ENCODE data around the gene RAP1GAP. TPM values are rescaled to one million over a fixed set of nuclear protein-coding genes. Genes with fewer than 3 reads are reported as not detected.

RAP1GAP gene
- polyA plus RNA-seq (2013, experiment 1 of 2): 5.0 TPM
- polyA plus RNA-seq (2013, experiment 2 of 2): 5.7 TPM

DNA sequence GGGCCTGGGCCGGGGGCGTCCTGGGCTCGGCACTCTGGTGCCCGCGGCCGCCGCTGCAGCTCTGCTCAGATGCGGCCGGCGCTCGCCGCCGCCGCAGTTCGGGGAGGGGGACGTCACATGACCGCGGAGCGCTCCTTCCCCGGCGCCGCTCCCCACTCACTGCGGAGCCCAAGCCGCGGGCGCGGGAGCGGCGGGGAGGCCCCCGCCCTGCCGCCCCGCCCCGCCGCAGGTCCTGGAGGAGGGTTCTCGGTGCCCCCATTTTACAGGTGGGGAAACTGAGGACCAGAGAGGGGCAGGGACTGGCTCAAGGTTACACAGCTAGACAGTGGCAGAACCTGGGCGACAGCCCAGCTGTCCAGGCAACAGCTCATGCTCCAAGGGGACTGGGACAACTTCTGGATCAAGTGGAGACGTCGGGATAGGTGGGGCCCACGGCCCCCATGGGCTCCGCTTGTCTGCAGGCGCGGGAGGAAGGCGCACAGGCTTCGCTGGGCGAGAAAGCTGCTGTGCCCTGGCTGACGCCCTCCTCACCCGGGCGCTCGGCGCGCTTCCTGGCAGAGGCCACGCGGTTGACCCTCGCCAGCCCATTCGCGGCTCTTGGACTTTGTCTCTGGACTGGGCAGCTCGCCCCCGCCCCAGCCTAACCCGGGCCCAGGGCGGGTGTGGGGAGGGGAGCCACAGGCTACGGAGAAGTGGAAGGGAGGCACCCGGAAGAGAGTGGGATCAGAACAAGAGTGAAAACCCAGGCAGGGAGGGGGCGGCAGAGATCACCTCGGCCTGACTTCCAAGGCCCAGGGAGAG lies at the start of gene RAP1GAP:
TSS of gene RAP1GAP (minus strand) at position 100 of the 801 bp plus-strand sequence. CDS start 49,325 bp downstream, outside the sequence.
- WGBS: 1% methylated on average over 64 of the region's 64 CpGs
- H3K27me3 ChIP-seq (ENCODE audit: insufficient read depth, low read length): peaks cover 25% of the 10 kb centered on the region
- H3K36me3 ChIP-seq (ENCODE audit: insufficient read depth, low read length): no peaks in the 10 kb centered on the region
- H3K9ac ChIP-seq (ENCODE audit: low read depth, low read length): peak within 1 kb of the TSS; percentile 34
- H3K4me3 ChIP-seq (ENCODE audit: low read length): peak within 1 kb of the TSS; percentile 65
- H3K4me1 ChIP-seq (ENCODE audit: insufficient read depth, low read length): peaks cover 9% of the 10 kb centered on the region; the same call in 1 of the 2 replicates
- H3K27ac ChIP-seq (ENCODE audit: low read depth, low read length): no peak within 1 kb of the TSS
- H3K9me3 ChIP-seq (ENCODE audit: insufficient read depth, low read depth, low read length): no peaks in the 10 kb centered on the region

DNA sequence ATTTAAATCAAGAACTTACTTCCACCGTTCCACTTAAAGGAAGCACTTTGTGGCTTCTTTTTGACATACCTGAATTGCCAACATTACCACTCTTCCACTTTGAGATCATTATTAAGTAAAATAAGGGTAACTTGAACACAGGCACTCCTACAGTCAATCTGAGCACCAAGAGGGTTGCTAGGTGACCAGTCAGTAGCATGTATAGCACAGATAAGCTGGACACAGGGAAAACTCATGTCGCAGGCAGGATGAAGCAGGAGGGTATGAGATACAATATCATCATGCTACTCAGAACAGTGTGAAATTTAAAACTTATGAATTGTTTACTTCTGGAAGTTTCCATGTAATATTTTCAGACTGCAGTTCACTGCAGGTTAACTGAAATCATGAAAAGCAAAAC lies 47.0 kb upstream of the RAP1GAP start:
- no peak overlapping the region for H3K4me3 ChIP-seq (ENCODE audit: low read length)
- H3K27me3 ChIP-seq (ENCODE audit: insufficient read depth, low read length): no peaks in the 10 kb centered on the region
- no peak overlapping the region for H3K27ac ChIP-seq (ENCODE audit: low read depth, low read length)
- peaks cover 92% of the 10 kb centered on the region for H3K36me3 ChIP-seq (ENCODE audit: insufficient read depth, low read length)
- H3K4me1 ChIP-seq (ENCODE audit: insufficient read depth, low read length): no peaks in the 10 kb centered on the region
- no peak overlapping the region for H3K9ac ChIP-seq (ENCODE audit: low read depth, low read length)
- no peaks in the 10 kb centered on the region for H3K9me3 ChIP-seq (ENCODE audit: insufficient read depth, low read depth, low read length)
- WGBS: 94% methylated on average over 2 of the region's 2 CpGs

DNA sequence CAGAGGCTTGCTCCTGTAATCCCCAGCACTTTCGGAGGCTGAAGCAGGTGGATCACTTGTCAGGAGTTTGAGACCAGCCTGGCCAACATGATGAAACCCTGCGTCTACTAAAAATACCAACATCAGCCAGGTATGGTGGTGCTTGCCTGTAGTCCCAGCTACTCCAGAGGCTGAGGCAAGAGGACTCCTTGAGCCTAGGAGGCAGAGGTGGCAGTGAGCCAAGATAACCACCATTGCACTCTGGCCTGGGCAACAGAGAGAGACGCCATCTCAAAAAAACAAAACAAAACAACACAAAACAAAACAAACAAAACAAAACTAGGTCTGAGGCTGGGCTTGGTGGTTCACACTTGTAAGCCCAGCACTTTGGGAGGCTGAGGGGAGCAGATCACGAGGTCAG lies 38.7 kb upstream of the RAP1GAP start:
- H3K9me3 ChIP-seq (ENCODE audit: insufficient read depth, low read depth, low read length): no peaks in the 10 kb centered on the region
- H3K9ac ChIP-seq (ENCODE audit: low read depth, low read length): no peak overlapping the region
- WGBS: 97% methylated on average over 4 of the region's 4 CpGs
- no peak overlapping the region for H3K27ac ChIP-seq (ENCODE audit: low read depth, low read length)
- peaks cover 29% of the 10 kb centered on the region for H3K4me1 ChIP-seq (ENCODE audit: insufficient read depth, low read length)
- no peak overlapping the region for H3K4me3 ChIP-seq (ENCODE audit: low read length)
- peaks cover 51% of the 10 kb centered on the region for H3K36me3 ChIP-seq (ENCODE audit: insufficient read depth, low read length)
- H3K27me3 ChIP-seq (ENCODE audit: insufficient read depth, low read length): no peaks in the 10 kb centered on the region

DNA sequence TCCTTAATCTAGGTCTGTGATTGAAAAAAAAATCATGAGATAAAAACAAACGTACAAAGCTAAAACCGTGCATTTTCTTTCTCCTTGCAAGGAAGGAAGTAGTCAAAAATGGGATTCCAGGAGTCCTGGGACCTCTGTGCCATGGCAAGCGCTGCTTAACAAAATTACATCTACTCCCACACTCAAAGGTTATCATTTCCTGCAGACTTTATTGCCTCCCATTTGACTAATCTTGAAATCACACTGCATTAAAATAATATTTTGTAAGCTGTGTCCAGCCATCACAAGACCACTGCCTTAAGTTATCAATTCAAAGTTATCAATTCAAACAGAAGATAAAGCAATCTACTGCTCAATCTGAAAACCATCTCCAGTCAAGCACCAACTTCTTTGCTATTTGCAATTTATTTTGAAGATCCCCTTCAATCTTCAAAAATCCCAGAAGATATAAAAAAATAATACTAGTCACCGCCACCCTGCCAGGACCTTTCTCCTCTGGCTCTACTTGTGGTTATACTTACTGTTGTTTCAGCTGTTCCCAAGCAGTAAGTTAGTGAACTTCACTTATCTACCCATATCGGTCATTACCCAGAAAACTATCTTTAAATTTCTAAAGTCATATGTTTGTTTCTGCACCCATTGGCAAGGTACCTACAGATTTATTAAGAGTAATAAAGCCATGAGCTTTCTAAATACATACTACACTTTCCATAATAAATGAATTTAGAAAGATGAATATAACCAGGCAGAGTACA lies 38.1 kb upstream of the RAP1GAP start:
- H3K36me3 ChIP-seq (ENCODE audit: insufficient read depth, low read length): peaks cover 52% of the 10 kb centered on the region

DNA sequence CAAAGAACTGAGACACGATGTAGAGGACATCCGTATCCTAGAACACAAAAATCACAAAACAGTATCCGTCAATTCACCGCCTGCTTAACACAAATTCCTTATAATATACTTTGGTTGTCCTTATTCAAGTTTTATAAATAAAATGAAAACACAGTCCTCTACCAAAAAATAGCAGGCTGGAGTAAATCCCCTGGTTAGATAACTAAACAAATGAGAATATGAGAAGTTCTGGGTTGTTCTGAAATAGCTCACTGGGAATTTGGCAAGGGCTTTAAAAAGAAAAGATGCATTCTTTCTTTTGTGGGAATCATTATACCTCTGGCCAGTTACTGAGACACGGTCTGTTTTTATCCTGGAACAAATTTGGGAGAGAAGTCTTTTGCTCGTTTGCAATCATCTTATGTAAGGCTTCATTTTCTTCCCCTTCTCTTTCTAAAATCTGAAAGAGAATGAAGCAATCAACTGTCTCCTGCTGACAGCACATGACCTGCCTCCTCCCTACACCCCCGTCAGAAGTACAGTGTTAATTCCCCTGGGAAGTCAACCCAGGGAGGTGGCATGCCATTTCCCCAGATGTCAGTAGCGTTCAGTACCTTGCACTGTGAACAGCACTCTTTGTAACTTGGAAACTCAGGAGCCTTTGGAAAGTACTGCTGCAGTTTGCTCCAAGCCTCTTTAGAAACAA lies 37.1 kb upstream of the RAP1GAP start:
- 54% methylated on average over 7 of the region's 8 CpGs for WGBS
- H3K27me3 ChIP-seq (ENCODE audit: insufficient read depth, low read length): no peaks in the 10 kb centered on the region
- H3K27ac ChIP-seq (ENCODE audit: low read depth, low read length): peak overlapping the region; percentile 42; the same call in 1 of the 2 replicates
- H3K4me1 ChIP-seq (ENCODE audit: insufficient read depth, low read length): peaks cover 29% of the 10 kb centered on the region
- H3K9ac ChIP-seq (ENCODE audit: low read depth, low read length): no peak overlapping the region
- peaks cover 52% of the 10 kb centered on the region for H3K36me3 ChIP-seq (ENCODE audit: insufficient read depth, low read length)
- no peak overlapping the region for H3K4me3 ChIP-seq (ENCODE audit: low read length)
- no peaks in the 10 kb centered on the region for H3K9me3 ChIP-seq (ENCODE audit: insufficient read depth, low read depth, low read length)

More for the DNA sequence above, 38.1 kb upstream of the RAP1GAP start:
- Histone ChIP-seq H3K27ac (ENCODE audit: low read depth, low read length) (no peak overlapping the region), H3K9ac (ENCODE audit: low read depth, low read length) (no peak overlapping the region), H3K4me3 (ENCODE audit: low read length) (no peak overlapping the region), H3K4me1 (ENCODE audit: insufficient read depth, low read length) (peaks cover 29% of the 10 kb centered on the region), H3K27me3 (ENCODE audit: insufficient read depth, low read length) (no peaks in the 10 kb centered on the region), H3K9me3 (ENCODE audit: insufficient read depth, low read depth, low read length) (no peaks in the 10 kb centered on the region)
- WGBS: 90% methylated on average over 5 of the region's 5 CpGs

DNA sequence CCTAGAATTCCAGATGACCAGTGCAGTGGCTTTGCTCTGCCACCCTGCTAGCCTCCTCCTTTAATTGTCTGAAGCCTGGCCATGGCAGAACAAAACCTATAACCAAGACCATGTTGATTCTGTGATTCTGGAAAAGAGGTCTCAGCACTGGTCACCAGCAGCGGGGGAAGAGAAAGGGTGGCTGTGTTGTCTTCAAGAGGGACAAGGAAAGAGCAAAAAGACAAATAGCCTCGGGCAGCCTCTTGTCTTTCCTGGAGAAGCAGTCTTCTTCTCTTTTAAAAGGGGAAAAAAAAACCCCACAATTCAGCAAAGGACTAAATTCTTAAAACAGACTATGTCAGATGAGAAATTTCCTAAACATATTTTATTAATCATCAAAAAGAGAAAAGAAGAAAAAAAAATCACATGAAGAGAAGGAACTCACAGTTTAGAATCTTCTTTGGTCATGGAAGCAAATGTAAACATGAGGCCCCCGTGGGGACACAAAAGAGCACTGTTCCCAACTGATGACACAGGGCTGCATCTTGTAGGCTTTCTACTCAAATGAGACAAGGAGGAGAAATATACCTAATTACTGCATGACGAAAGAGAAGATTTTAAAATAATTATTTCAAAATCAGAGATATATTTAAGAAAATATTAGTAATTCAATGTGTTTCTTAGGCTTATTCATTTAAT lies 36.3 kb upstream of the RAP1GAP start:
- Histone ChIP-seq H3K36me3 (ENCODE audit: insufficient read depth, low read length) (peaks cover 55% of the 10 kb centered on the region), H3K4me3 (ENCODE audit: low read length) (no peak overlapping the region), H3K9me3 (ENCODE audit: insufficient read depth, low read depth, low read length) (no peaks in the 10 kb centered on the region), H3K4me1 (ENCODE audit: insufficient read depth, low read length) (peaks cover 29% of the 10 kb centered on the region), H3K9ac (ENCODE audit: low read depth, low read length) (no peak overlapping the region), H3K27me3 (ENCODE audit: insufficient read depth, low read length) (no peaks in the 10 kb centered on the region), H3K27ac (ENCODE audit: low read depth, low read length) (peak overlapping the region; percentile 53; the same call in 1 of the 2 replicates)
- WGBS: 43% methylated on average over 3 of the region's 4 CpGs

DNA sequence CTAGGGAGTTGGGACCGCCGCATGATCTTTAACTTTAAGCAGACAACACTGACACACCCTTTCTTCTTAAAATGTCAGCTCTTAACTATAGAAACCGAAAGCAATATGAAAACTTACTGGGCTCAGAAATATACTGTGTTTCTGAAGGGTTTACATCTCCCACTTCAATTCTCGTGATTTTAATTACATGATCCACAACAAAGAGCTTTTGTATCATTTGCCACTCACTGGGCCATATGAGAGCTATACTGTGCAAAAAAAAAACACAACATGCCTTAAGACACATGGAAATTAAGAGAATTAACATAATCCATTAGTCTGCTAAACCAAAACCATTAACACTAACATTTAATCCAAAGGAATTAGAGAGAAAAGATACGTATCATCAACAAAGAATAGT lies 35.0 kb upstream of the RAP1GAP start:
- Histone ChIP-seq H3K4me1 (ENCODE audit: insufficient read depth, low read length) (peaks cover 29% of the 10 kb centered on the region), H3K27ac (ENCODE audit: low read depth, low read length) (no peak overlapping the region), H3K9me3 (ENCODE audit: insufficient read depth, low read depth, low read length) (no peaks in the 10 kb centered on the region), H3K36me3 (ENCODE audit: insufficient read depth, low read length) (peaks cover 56% of the 10 kb centered on the region), H3K4me3 (ENCODE audit: low read length) (no peak overlapping the region), H3K9ac (ENCODE audit: low read depth, low read length) (no peak overlapping the region), H3K27me3 (ENCODE audit: insufficient read depth, low read length) (no peaks in the 10 kb centered on the region)
- WGBS: 96% methylated on average over 5 of the region's 5 CpGs

DNA sequence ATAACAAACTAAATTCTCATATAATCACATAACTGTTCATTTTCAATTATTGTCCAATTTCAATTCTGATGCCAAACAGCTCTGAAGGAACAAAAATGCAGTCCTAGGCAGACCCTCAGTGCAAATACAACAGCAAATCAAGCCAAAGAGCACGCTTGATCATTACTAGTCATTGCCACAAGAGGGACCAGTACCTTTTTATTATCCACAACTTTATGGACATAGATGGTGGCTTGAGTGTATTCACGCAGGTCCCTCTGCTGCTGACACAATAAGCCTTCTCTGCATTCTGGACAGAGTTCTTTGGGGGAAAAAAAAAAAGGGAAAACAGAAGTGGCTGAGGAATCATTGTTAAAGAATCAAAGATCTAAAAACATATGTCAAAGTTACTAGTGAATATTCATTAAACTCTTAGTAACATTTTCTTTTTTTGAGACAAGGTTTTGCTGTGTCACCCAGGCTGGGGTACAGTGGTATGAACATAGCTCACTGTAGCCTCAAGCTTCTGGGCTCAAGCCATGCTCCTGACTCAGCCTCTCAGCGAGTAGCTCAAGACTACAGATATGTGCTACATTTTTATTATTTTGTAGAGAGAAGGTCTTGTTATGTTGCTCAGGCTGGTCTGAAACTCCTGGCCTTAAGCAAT lies 34.3 kb upstream of the RAP1GAP start:
- Histone ChIP-seq H3K9me3 (ENCODE audit: insufficient read depth, low read depth, low read length) (no peaks in the 10 kb centered on the region), H3K27ac (ENCODE audit: low read depth, low read length) (no peak overlapping the region), H3K27me3 (ENCODE audit: insufficient read depth, low read length) (no peaks in the 10 kb centered on the region), H3K36me3 (ENCODE audit: insufficient read depth, low read length) (peaks cover 62% of the 10 kb centered on the region), H3K9ac (ENCODE audit: low read depth, low read length) (no peak overlapping the region), H3K4me3 (ENCODE audit: low read length) (no peak overlapping the region), H3K4me1 (ENCODE audit: insufficient read depth, low read length) (peaks cover 29% of the 10 kb centered on the region)
- 97% methylated on average over 3 of the region's 3 CpGs for WGBS

DNA sequence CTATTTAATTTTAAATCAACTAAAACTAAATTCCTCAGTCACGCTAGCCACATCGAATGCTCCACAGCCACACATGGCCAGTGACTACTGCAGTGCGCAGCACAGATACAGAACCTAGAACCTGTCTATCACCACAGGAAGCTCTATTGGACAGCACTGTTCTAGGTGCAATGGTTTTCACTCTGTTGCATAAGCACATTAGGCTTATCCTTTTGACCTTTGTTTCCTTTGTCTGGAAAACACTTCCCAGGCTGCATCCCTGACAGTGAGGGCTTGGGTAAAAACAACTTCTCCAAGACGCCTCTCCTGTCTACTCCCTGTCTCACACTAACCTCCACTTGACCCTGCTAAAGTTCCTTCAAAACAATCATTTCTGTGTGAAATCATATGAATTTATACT lies 33.6 kb upstream of the RAP1GAP start:
- Histone ChIP-seq H3K4me1 (ENCODE audit: insufficient read depth, low read length) (peaks cover 29% of the 10 kb centered on the region), H3K27me3 (ENCODE audit: insufficient read depth, low read length) (no peaks in the 10 kb centered on the region), H3K36me3 (ENCODE audit: insufficient read depth, low read length) (peaks cover 68% of the 10 kb centered on the region), H3K27ac (ENCODE audit: low read depth, low read length) (no peak overlapping the region), H3K9ac (ENCODE audit: low read depth, low read length) (no peak overlapping the region), H3K9me3 (ENCODE audit: insufficient read depth, low read depth, low read length) (no peaks in the 10 kb centered on the region), H3K4me3 (ENCODE audit: low read length) (no peak overlapping the region)
- 96% methylated on average over 4 of the region's 4 CpGs for WGBS

DNA sequence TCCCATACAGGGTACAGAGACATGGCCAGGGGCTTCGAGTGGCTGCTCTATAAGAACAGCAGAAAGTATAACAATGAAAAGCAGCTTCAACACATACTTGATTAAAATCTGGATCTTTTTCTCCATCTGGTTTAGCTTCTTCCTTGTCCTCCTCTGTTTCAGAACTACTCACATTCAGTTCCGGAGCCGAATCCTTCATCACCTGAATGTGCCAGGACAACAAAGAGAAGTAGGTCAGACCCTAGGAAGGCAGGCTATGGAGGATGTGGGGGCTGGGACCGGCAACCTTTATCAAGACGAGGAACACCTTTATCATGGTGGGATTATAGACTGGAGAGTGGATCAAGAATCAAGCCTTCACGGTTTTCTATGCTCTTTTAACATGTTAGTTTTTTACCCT lies 32.2 kb upstream of the RAP1GAP start:
- H3K4me3 ChIP-seq (ENCODE audit: low read length): no peak overlapping the region
- H3K36me3 ChIP-seq (ENCODE audit: insufficient read depth, low read length): peaks cover 70% of the 10 kb centered on the region
- no peaks in the 10 kb centered on the region for H3K27me3 ChIP-seq (ENCODE audit: insufficient read depth, low read length)
- H3K4me1 ChIP-seq (ENCODE audit: insufficient read depth, low read length): peaks cover 16% of the 10 kb centered on the region
- no peak overlapping the region for H3K27ac ChIP-seq (ENCODE audit: low read depth, low read length)
- H3K9me3 ChIP-seq (ENCODE audit: insufficient read depth, low read depth, low read length): no peaks in the 10 kb centered on the region
- 92% methylated on average over 6 of the region's 6 CpGs for WGBS
- H3K9ac ChIP-seq (ENCODE audit: low read depth, low read length): no peak overlapping the region

Measured in HUES64 (cell line).